Measurements from ENCODE around the gene ASB6. TPM values are rescaled to one million over a fixed set of nuclear protein-coding genes. Genes with fewer than 3 reads are reported as not detected.

The ASB6 gene
- total RNA-seq, 1 donor from 2014 or later, result 16.7 TPM

GRCh38 chr9:129585352-129585751 is 56.6 kb downstream of the ASB6 start:
- TF ChIP-seq, protein P1, sequence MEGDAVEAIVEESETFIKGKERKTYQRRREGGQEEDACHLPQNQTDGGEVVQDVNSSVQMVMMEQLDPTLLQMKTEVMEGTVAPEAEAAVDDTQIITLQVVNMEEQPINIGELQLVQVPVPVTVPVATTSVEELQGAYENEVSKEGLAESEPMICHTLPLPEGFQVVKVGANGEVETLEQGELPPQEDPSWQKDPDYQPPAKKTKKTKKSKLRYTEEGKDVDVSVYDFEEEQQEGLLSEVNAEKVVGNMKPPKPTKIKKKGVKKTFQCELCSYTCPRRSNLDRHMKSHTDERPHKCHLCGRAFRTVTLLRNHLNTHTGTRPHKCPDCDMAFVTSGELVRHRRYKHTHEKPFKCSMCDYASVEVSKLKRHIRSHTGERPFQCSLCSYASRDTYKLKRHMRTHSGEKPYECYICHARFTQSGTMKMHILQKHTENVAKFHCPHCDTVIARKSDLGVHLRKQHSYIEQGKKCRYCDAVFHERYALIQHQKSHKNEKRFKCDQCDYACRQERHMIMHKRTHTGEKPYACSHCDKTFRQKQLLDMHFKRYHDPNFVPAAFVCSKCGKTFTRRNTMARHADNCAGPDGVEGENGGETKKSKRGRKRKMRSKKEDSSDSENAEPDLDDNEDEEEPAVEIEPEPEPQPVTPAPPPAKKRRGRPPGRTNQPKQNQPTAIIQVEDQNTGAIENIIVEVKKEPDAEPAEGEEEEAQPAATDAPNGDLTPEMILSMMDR (IDR thresholded peaks at IDR 0.05), result no peak
- no peak for ATAC-seq
- no peak overlapping the region for H3K27ac ChIP-seq
- no peak for DNase-seq
- no peaks in the 10 kb centered on the region for H3K27me3 ChIP-seq
- H3K4me3 ChIP-seq, result no peak overlapping the region
- H3K4me1 ChIP-seq, result no peaks in the 10 kb centered on the region
- intact Hi-C loops (cut with DNase I), result no loop called here
- no peaks in the 10 kb centered on the region for H3K36me3 ChIP-seq
- no peaks in the 10 kb centered on the region for H3K9me3 ChIP-seq

Other genes with a start within 250 kb of the ASB6 start
- gene C9orf50, start 21.1 kb downstream of the ASB6 start, total RNA-seq, result not detected
- gene NTMT1, start 16.0 kb downstream of the ASB6 start, total RNA-seq, result 25.6 TPM
- gene PRRX2, start 23.5 kb upstream of the ASB6 start, total RNA-seq, result 1.1 TPM
- 2.1 TPM for gene PTGES, start 110.9 kb upstream of the ASB6 start, total RNA-seq
- 26.0 TPM for gene TOR1B, start 161.0 kb upstream of the ASB6 start, total RNA-seq
- 35.5 TPM for gene TOR1A, start 182.0 kb upstream of the ASB6 start, total RNA-seq
- 36.6 TPM for gene C9orf78, start 193.1 kb upstream of the ASB6 start, total RNA-seq
- 21.4 TPM for gene USP20, start 193.3 kb upstream of the ASB6 start, total RNA-seq